Measurements from ENCODE around the gene CTSC. TPM values are rescaled to one million over a fixed set of nuclear protein-coding genes. Genes with fewer than 3 reads are reported as not detected.
A peak's percentile ranks its signal among the peaks of the same experiment; 100 is the strongest.

The CTSC gene
- total RNA-seq, 1 donor from 2014 or later: 230 TPM

DNA sequence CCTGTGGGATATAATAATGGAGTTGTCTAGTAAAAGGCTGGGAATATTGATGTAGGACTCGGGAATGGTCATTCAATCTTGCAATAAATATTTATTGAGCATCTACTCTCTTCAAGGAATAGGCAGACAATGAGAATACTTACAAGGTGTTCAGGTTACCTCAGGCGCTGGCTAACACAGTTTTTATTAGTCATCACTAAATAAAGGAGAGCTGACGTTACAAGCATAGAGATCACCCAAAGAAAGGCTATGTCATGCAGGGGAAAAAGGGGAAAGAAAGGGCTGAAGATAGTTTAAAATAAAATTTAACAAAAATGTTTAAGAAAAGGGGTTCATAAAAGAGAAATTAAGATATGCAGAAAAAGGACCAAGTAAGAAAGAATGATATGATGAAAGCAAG lies 15.8 kb upstream of the CTSC start:
- DNase-seq (ENCODE audit: low spot score in 2 of 2, unreplicated experiment in 2 of 2): no peak
- TF ChIP-seq, protein P1, sequence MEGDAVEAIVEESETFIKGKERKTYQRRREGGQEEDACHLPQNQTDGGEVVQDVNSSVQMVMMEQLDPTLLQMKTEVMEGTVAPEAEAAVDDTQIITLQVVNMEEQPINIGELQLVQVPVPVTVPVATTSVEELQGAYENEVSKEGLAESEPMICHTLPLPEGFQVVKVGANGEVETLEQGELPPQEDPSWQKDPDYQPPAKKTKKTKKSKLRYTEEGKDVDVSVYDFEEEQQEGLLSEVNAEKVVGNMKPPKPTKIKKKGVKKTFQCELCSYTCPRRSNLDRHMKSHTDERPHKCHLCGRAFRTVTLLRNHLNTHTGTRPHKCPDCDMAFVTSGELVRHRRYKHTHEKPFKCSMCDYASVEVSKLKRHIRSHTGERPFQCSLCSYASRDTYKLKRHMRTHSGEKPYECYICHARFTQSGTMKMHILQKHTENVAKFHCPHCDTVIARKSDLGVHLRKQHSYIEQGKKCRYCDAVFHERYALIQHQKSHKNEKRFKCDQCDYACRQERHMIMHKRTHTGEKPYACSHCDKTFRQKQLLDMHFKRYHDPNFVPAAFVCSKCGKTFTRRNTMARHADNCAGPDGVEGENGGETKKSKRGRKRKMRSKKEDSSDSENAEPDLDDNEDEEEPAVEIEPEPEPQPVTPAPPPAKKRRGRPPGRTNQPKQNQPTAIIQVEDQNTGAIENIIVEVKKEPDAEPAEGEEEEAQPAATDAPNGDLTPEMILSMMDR (IDR thresholded peaks at IDR 0.05; ENCODE audit: unreplicated experiment): no peak
- H3K27me3 Mint-ChIP-seq (ENCODE audit: low read depth): no peaks in the 10 kb centered on the region
- no peak overlapping the region for H3K4me3 Mint-ChIP-seq
- H3K27ac Mint-ChIP-seq: no peak overlapping the region
- no peaks in the 10 kb centered on the region for H3K36me3 Mint-ChIP-seq
- no peaks in the 10 kb centered on the region for H3K9me3 Mint-ChIP-seq
- peaks cover 39% of the 10 kb centered on the region for H3K4me1 Mint-ChIP-seq

DNA sequence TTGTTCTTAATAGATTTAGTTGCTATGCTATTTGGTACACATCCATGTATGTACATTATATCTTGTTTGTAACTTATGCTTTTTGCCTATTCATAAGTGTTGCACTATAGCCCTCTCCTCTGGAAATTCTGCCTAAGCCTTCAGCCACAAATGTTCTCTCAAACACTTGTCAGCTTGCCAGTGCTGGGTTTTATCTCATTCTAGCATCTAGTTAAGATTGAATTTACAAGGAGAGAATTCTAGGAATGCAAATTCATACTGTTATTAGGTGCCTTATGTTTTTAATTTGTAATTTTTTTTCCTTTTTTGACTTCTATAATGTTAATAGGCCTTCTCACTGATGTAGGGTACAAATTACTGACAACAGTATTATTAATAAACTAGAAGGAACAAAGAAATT lies 14.6 kb upstream of the CTSC start:
- Mint-ChIP-seq H3K4me1 (peaks cover 28% of the 10 kb centered on the region), H3K27me3 (ENCODE audit: low read depth) (no peaks in the 10 kb centered on the region), H3K9me3 (no peaks in the 10 kb centered on the region), H3K27ac (peak overlapping the region; percentile 67), H3K36me3 (no peaks in the 10 kb centered on the region), H3K4me3 (no peak overlapping the region)
- TF ChIP-seq, protein P1 (IDR thresholded peaks at IDR 0.05; ENCODE audit: unreplicated experiment): no peak
- no peak for DNase-seq (ENCODE audit: low spot score in 2 of 2, unreplicated experiment in 2 of 2)

DNA sequence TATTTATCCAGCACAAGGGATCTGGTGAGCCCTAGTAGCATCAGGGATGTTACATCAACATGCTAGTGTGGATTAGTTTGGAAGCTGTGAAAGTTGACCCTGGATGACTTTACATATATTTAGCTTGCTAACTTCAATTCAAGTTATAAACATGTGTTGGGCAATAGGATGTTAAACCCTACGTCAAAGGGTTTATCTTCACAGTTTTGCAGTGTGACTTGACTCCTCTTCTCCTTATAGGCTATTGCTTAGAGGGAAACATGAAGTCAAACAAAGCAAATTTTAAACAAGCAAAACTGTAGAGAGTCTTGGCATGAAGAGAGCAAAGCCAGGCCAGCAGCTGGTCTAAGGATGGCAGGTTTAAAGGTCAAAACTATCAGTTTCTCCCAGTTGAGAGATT lies 11.3 kb upstream of the CTSC start:
- TF ChIP-seq, protein P1 (IDR thresholded peaks at IDR 0.05; ENCODE audit: unreplicated experiment): no peak
- no peak for DNase-seq (ENCODE audit: low spot score in 2 of 2, unreplicated experiment in 2 of 2)
- no peak overlapping the region for H3K4me3 Mint-ChIP-seq
- H3K27me3 Mint-ChIP-seq (ENCODE audit: low read depth): no peaks in the 10 kb centered on the region
- H3K9me3 Mint-ChIP-seq: no peaks in the 10 kb centered on the region
- H3K27ac Mint-ChIP-seq: no peak overlapping the region
- H3K4me1 Mint-ChIP-seq: peaks cover 29% of the 10 kb centered on the region
- H3K36me3 Mint-ChIP-seq: peaks cover 1% of the 10 kb centered on the region

DNA sequence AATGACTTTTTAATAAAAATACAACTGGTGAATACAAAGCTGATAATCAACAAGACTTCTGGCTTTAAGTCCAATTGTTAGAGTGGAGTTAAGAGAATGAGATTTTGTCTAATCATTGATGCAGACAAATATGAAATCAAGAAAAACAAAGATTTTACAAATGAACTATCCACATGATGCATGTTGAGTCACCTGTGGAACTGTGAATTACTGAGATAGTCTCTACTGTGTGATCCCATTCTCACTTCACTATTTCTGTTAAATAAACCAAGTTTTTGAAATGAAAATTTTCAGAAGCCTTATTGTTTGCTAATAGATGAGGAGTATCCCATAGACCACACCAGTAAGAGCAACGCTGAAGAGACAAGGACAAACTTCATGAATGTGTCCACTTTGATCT lies 8.4 kb upstream of the CTSC start:
- DNase-seq (ENCODE audit: low spot score in 2 of 2, unreplicated experiment in 2 of 2): no peak
- Mint-ChIP-seq H3K9me3 (no peaks in the 10 kb centered on the region), H3K27ac (no peak overlapping the region), H3K36me3 (peaks cover 1% of the 10 kb centered on the region), H3K4me3 (no peak overlapping the region), H3K4me1 (peaks cover 16% of the 10 kb centered on the region), H3K27me3 (ENCODE audit: low read depth) (no peaks in the 10 kb centered on the region)
- TF ChIP-seq, protein P1 (IDR thresholded peaks at IDR 0.05; ENCODE audit: unreplicated experiment): no peak

DNA sequence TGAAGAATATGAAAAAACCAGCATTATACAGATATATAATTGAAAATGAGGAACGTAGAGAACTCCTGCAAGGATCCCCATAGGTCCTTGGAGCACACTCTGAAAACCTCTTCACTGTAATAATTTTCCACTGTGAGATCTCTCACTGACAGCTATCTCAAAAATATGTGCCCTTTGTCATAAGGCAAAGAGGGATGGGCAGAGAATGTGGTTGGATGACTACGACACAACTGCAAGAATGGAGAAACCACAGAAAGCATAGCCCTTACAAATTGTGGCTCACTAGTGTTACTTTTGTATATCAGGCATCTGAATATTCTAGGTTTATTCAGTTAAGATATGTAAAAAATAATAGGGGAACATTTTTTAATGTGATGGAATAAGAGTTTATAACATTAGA lies 7.9 kb upstream of the CTSC start:
- Mint-ChIP-seq H3K4me1 (peaks cover 18% of the 10 kb centered on the region), H3K27ac (no peak overlapping the region), H3K9me3 (no peaks in the 10 kb centered on the region), H3K36me3 (peaks cover 1% of the 10 kb centered on the region), H3K27me3 (ENCODE audit: low read depth) (no peaks in the 10 kb centered on the region), H3K4me3 (no peak overlapping the region)
- DNase-seq (ENCODE audit: low spot score in 2 of 2, unreplicated experiment in 2 of 2): no peak
- TF ChIP-seq, protein P1 (IDR thresholded peaks at IDR 0.05; ENCODE audit: unreplicated experiment): no peak

DNA sequence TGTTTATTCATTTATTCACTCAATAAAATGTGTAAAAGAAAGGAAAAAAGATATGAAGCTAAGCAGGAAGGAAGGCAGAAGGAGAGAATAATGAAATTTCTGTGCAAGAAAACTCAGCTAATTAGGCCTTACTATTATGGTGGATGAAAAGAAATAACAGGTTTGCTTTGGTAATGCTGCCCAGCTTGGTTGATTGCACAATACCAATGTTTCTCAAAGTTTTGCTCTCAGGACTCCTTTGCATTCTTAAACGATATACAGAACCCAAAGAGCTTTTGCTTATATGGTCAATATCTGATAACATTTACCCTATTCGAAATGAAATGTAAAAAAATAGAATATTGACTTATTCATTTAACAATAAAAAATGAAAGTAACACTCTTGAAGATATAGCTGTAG lies 7.3 kb upstream of the CTSC start:
- H3K27me3 Mint-ChIP-seq (ENCODE audit: low read depth): no peaks in the 10 kb centered on the region
- peaks cover 23% of the 10 kb centered on the region for H3K4me1 Mint-ChIP-seq
- no peak overlapping the region for H3K4me3 Mint-ChIP-seq

More for the DNA sequence above, 7.3 kb upstream of the CTSC start:
- Mint-ChIP-seq H3K27ac (no peak overlapping the region), H3K36me3 (peaks cover 1% of the 10 kb centered on the region), H3K9me3 (no peaks in the 10 kb centered on the region)
- TF ChIP-seq, protein P1 (IDR thresholded peaks at IDR 0.05; ENCODE audit: unreplicated experiment): no peak
- no peak for DNase-seq (ENCODE audit: low spot score in 2 of 2, unreplicated experiment in 2 of 2)
